ENCODE measurements around the gene VWC2. TPM values are rescaled to one million over a fixed set of nuclear protein-coding genes. Genes with fewer than 3 reads are reported as not detected.
A peak's percentile ranks its signal among the peaks of the same experiment; 100 is the strongest.

Gene VWC2
- total RNA-seq, 1 donor = not detected

- Histone ChIP-seq H3K36me3 (ENCODE audit: insufficient read depth, low read length) (no peaks in the 10 kb centered on the region), H3K4me2 (ENCODE audit: insufficient read depth, low read length) (no peak overlapping the region), H4K20me1 (ENCODE audit: insufficient read depth, low read length) (no peaks in the 10 kb centered on the region), H3K4me1 (ENCODE audit: insufficient read depth, low read length) (no peaks in the 10 kb centered on the region), H3K79me2 (ENCODE audit: insufficient read depth, low read length) (no peaks in the 10 kb centered on the region), H3K27me3 (ENCODE audit: insufficient read depth, low read length) (no peaks in the 10 kb centered on the region), H2AFZ (ENCODE audit: low read length) (no peak overlapping the region), H3K4me3 (ENCODE audit: insufficient read depth, low read length) (no peak overlapping the region), H3K9me3 (ENCODE audit: low read depth, low read length) (no peaks in the 10 kb centered on the region), H3K27ac (ENCODE audit: low read depth, low read length) (no peak overlapping the region)
- DNase-seq (ENCODE audit: insufficient read length, low spot score, missing footprints) = peak; percentile 81
- TF ChIP-seq CTCF (IDR thresholded peaks at IDR 0.05; ENCODE audit: extremely low read depth, low read depth, low read length) = peak; percentile 53
Measured at GRCh38 chr7:49852619-49853462, 79.4 kb downstream of the VWC2 start.

GRCh38 chr7:49855281-49855980 is 82.0 kb downstream of the VWC2 start:
- no peak for TF ChIP-seq CTCF (IDR thresholded peaks at IDR 0.05; ENCODE audit: extremely low read depth, low read depth, low read length)
- Histone ChIP-seq H3K4me2 (ENCODE audit: insufficient read depth, low read length) (no peak overlapping the region), H3K27me3 (ENCODE audit: insufficient read depth, low read length) (no peaks in the 10 kb centered on the region), H4K20me1 (ENCODE audit: insufficient read depth, low read length) (no peaks in the 10 kb centered on the region), H3K9me3 (ENCODE audit: low read depth, low read length) (no peaks in the 10 kb centered on the region), H3K36me3 (ENCODE audit: insufficient read depth, low read length) (no peaks in the 10 kb centered on the region), H2AFZ (ENCODE audit: low read length) (no peak overlapping the region), H3K79me2 (ENCODE audit: insufficient read depth, low read length) (no peaks in the 10 kb centered on the region), H3K4me3 (ENCODE audit: insufficient read depth, low read length) (no peak overlapping the region), H3K4me1 (ENCODE audit: insufficient read depth, low read length) (no peaks in the 10 kb centered on the region), H3K27ac (ENCODE audit: low read depth, low read length) (no peak overlapping the region)
- no peak for DNase-seq (ENCODE audit: insufficient read length, low spot score, missing footprints)

- Histone ChIP-seq H4K20me1 (ENCODE audit: insufficient read depth, low read length) (no peaks in the 10 kb centered on the region), H3K4me1 (ENCODE audit: insufficient read depth, low read length) (no peaks in the 10 kb centered on the region), H2AFZ (ENCODE audit: low read length) (no peak overlapping the region), H3K79me2 (ENCODE audit: insufficient read depth, low read length) (no peaks in the 10 kb centered on the region), H3K27me3 (ENCODE audit: insufficient read depth, low read length) (no peaks in the 10 kb centered on the region), H3K4me3 (ENCODE audit: insufficient read depth, low read length) (no peak overlapping the region), H3K9me3 (ENCODE audit: low read depth, low read length) (no peaks in the 10 kb centered on the region), H3K27ac (ENCODE audit: low read depth, low read length) (no peak overlapping the region), H3K36me3 (ENCODE audit: insufficient read depth, low read length) (no peaks in the 10 kb centered on the region), H3K4me2 (ENCODE audit: insufficient read depth, low read length) (no peak overlapping the region)
- TF ChIP-seq CTCF (IDR thresholded peaks at IDR 0.05; ENCODE audit: extremely low read depth, low read depth, low read length) = no peak
- DNase-seq (ENCODE audit: insufficient read length, low spot score, missing footprints) = no peak
Measured at GRCh38 chr7:49860293-49860692, 86.9 kb downstream of the VWC2 start.

GRCh38 chr7:49866076-49866735 is 92.8 kb downstream of the VWC2 start:
- Histone ChIP-seq H4K20me1 (ENCODE audit: insufficient read depth, low read length) (no peaks in the 10 kb centered on the region), H3K79me2 (ENCODE audit: insufficient read depth, low read length) (no peaks in the 10 kb centered on the region), H2AFZ (ENCODE audit: low read length) (no peak overlapping the region), H3K4me2 (ENCODE audit: insufficient read depth, low read length) (no peak overlapping the region), H3K27me3 (ENCODE audit: insufficient read depth, low read length) (no peaks in the 10 kb centered on the region), H3K27ac (ENCODE audit: low read depth, low read length) (no peak overlapping the region), H3K36me3 (ENCODE audit: insufficient read depth, low read length) (no peaks in the 10 kb centered on the region), H3K4me1 (ENCODE audit: insufficient read depth, low read length) (no peaks in the 10 kb centered on the region), H3K4me3 (ENCODE audit: insufficient read depth, low read length) (no peak overlapping the region), H3K9me3 (ENCODE audit: low read depth, low read length) (no peaks in the 10 kb centered on the region)
- TF ChIP-seq CTCF (IDR thresholded peaks at IDR 0.05; ENCODE audit: extremely low read depth, low read depth, low read length) = no peak
- no peak for DNase-seq (ENCODE audit: insufficient read length, low spot score, missing footprints)
